Measurements from ENCODE around the gene GSDME.

Gene GSDME

GRCh38 chr7:24727154-24728120 is 29.8 kb downstream of the GSDME start:
- Mint-ChIP-seq H3K4me3 (peak overlapping the region; percentile 58), H3K4me1 (ENCODE audit: low read depth) (peaks cover 34% of the 10 kb centered on the region), H3K36me3 (ENCODE audit: low read depth) (no peaks in the 10 kb centered on the region), H3K9me3 (no peaks in the 10 kb centered on the region), H3K27me3 (ENCODE audit: low read depth) (peaks cover 13% of the 10 kb centered on the region), H3K27ac (peak overlapping the region; percentile 56)

GRCh38 chr7:24725554-24726241 is 31.6 kb downstream of the GSDME start:
- peaks cover 34% of the 10 kb centered on the region for H3K4me1 Mint-ChIP-seq (ENCODE audit: low read depth)
- peaks cover 13% of the 10 kb centered on the region for H3K27me3 Mint-ChIP-seq (ENCODE audit: low read depth)
- H3K9me3 Mint-ChIP-seq: no peaks in the 10 kb centered on the region
- no peaks in the 10 kb centered on the region for H3K36me3 Mint-ChIP-seq (ENCODE audit: low read depth)
- H3K4me3 Mint-ChIP-seq: no peak overlapping the region
- H3K27ac Mint-ChIP-seq: no peak overlapping the region

- Mint-ChIP-seq H3K9me3 (no peaks in the 10 kb centered on the region), H3K4me1 (ENCODE audit: low read depth) (peaks cover 32% of the 10 kb centered on the region), H3K4me3 (no peak overlapping the region), H3K27me3 (ENCODE audit: low read depth) (peaks cover 13% of the 10 kb centered on the region), H3K36me3 (ENCODE audit: low read depth) (no peaks in the 10 kb centered on the region), H3K27ac (no peak overlapping the region)
Observed at GRCh38 chr7:24724451-24725190, 32.6 kb downstream of the GSDME start.

- Mint-ChIP-seq H3K4me1 (ENCODE audit: low read depth) (peaks cover 19% of the 10 kb centered on the region), H3K27ac (no peak overlapping the region), H3K4me3 (no peak overlapping the region), H3K36me3 (ENCODE audit: low read depth) (no peaks in the 10 kb centered on the region), H3K27me3 (ENCODE audit: low read depth) (peaks cover 9% of the 10 kb centered on the region), H3K9me3 (no peaks in the 10 kb centered on the region)
Observed at GRCh38 chr7:24723178-24723530, 34.1 kb downstream of the GSDME start.

- Mint-ChIP-seq H3K27me3 (ENCODE audit: low read depth) (peaks cover 9% of the 10 kb centered on the region), H3K9me3 (no peaks in the 10 kb centered on the region), H3K36me3 (ENCODE audit: low read depth) (no peaks in the 10 kb centered on the region), H3K27ac (no peak overlapping the region), H3K4me1 (ENCODE audit: low read depth) (peaks cover 16% of the 10 kb centered on the region), H3K4me3 (no peak overlapping the region)
Observed at GRCh38 chr7:24722386-24723177, 34.7 kb downstream of the GSDME start.

GRCh38 chr7:24721481-24722001 is 35.7 kb downstream of the GSDME start:
- Mint-ChIP-seq H3K9me3 (no peaks in the 10 kb centered on the region), H3K4me3 (no peak overlapping the region), H3K27me3 (ENCODE audit: low read depth) (peaks cover 9% of the 10 kb centered on the region), H3K36me3 (ENCODE audit: low read depth) (no peaks in the 10 kb centered on the region), H3K27ac (no peak overlapping the region), H3K4me1 (ENCODE audit: low read depth) (peaks cover 7% of the 10 kb centered on the region)

- H3K9me3 Mint-ChIP-seq: no peaks in the 10 kb centered on the region
- peaks cover 14% of the 10 kb centered on the region for H3K4me1 Mint-ChIP-seq (ENCODE audit: low read depth)
- H3K27ac Mint-ChIP-seq: no peak overlapping the region
- H3K36me3 Mint-ChIP-seq (ENCODE audit: low read depth): no peaks in the 10 kb centered on the region
- no peak overlapping the region for H3K4me3 Mint-ChIP-seq
- peaks cover 7% of the 10 kb centered on the region for H3K27me3 Mint-ChIP-seq (ENCODE audit: low read depth)
Observed at GRCh38 chr7:24720283-24720682, 37.0 kb downstream of the GSDME start.

GRCh38 chr7:24718977-24719491 is 38.2 kb downstream of the GSDME start:
- H3K36me3 Mint-ChIP-seq (ENCODE audit: low read depth): no peaks in the 10 kb centered on the region
- no peak overlapping the region for H3K4me3 Mint-ChIP-seq
- no peaks in the 10 kb centered on the region for H3K9me3 Mint-ChIP-seq
- peaks cover 13% of the 10 kb centered on the region for H3K4me1 Mint-ChIP-seq (ENCODE audit: low read depth)
- H3K27ac Mint-ChIP-seq: no peak overlapping the region
- no peaks in the 10 kb centered on the region for H3K27me3 Mint-ChIP-seq (ENCODE audit: low read depth)

GRCh38 chr7:24718431-24718831 is 38.8 kb downstream of the GSDME start:
- Mint-ChIP-seq H3K9me3 (no peaks in the 10 kb centered on the region), H3K4me3 (no peak overlapping the region), H3K27ac (no peak overlapping the region), H3K27me3 (ENCODE audit: low read depth) (no peaks in the 10 kb centered on the region), H3K36me3 (ENCODE audit: low read depth) (no peaks in the 10 kb centered on the region), H3K4me1 (ENCODE audit: low read depth) (peaks cover 13% of the 10 kb centered on the region)

- Mint-ChIP-seq H3K4me1 (ENCODE audit: low read depth) (peaks cover 13% of the 10 kb centered on the region), H3K4me3 (no peak overlapping the region), H3K36me3 (ENCODE audit: low read depth) (no peaks in the 10 kb centered on the region)
Observed at GRCh38 chr7:24717694-24718320, 39.5 kb downstream of the GSDME start.

GRCh38 chr7:24717247-24717622 is 40.0 kb downstream of the GSDME start:
- no peak overlapping the region for H3K27ac Mint-ChIP-seq
- peaks cover 13% of the 10 kb centered on the region for H3K4me1 Mint-ChIP-seq (ENCODE audit: low read depth)
- no peak overlapping the region for H3K4me3 Mint-ChIP-seq
- H3K27me3 Mint-ChIP-seq (ENCODE audit: low read depth): no peaks in the 10 kb centered on the region
- H3K36me3 Mint-ChIP-seq (ENCODE audit: low read depth): no peaks in the 10 kb centered on the region
- H3K9me3 Mint-ChIP-seq: no peaks in the 10 kb centered on the region

More at GRCh38 chr7:24717694-24718320, 39.5 kb downstream of the GSDME start:
- H3K27me3 Mint-ChIP-seq (ENCODE audit: low read depth): no peaks in the 10 kb centered on the region
- H3K27ac Mint-ChIP-seq: no peak overlapping the region
- no peaks in the 10 kb centered on the region for H3K9me3 Mint-ChIP-seq

GRCh38 chr7:24716480-24717246 is 40.6 kb downstream of the GSDME start:
- Mint-ChIP-seq H3K36me3 (ENCODE audit: low read depth) (no peaks in the 10 kb centered on the region), H3K27me3 (ENCODE audit: low read depth) (no peaks in the 10 kb centered on the region), H3K9me3 (no peaks in the 10 kb centered on the region), H3K27ac (no peak overlapping the region), H3K4me1 (ENCODE audit: low read depth) (peaks cover 13% of the 10 kb centered on the region), H3K4me3 (no peak overlapping the region)
